ENCODE measurements around the gene PTPRS. TPM values are rescaled to one million over a fixed set of nuclear protein-coding genes. Genes with fewer than 3 reads are reported as not detected.

The PTPRS gene
- total and polyA plus RNA-seq, 2 donors, result 4.7 to 8.5 TPM

DNA sequence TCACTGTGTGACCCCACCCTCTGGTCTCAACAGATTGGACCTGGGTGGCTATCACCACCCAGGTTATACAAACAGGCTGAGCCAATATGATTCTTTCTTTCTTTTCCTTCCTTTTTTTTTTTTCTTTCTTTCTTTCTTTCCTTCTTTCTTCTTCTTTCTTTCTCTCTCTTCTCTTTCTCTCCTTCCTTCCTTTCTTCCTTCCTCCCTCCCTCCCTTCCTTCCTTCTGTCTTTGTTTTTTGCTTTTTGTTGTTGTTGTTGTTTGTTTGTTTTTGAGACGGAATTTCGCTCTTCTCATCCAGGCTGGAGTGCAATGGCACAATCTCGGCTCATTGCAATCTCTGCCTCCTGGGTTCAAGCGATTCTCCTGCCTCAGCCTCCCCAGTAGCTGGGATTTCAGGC, 17.0 kb upstream of the PTPRS start:
- no peak for DNase-seq (ENCODE audit: low read depth in 6 of 9, low spot score in 9 of 9)
- no peak overlapping the region for H3K27ac ChIP-seq (ENCODE audit: low read depth in 1 of 2, low read length in 1 of 2)
- peaks cover 0 to 1% of the 10 kb centered on the region in 2 donors for H3K9me3 ChIP-seq (ENCODE audit: control insufficient read depth in 2 of 2, insufficient read depth in 1 of 2, low read length in 1 of 2)
- H3K4me1 ChIP-seq (ENCODE audit: control insufficient read depth in 2 of 2, insufficient read depth in 2 of 2, low read length in 2 of 2), result no peaks in the 10 kb centered on the region
- WGBS, result 81% methylated on average over 4 of the region's 4 CpGs
- H3K27me3 ChIP-seq (ENCODE audit: control insufficient read depth in 2 of 2, insufficient read depth in 1 of 2, low read length in 1 of 2), result peaks cover 0 to 3% of the 10 kb centered on the region in 2 donors
- H3K36me3 ChIP-seq (ENCODE audit: control insufficient read depth in 2 of 2, insufficient read depth in 2 of 2, low read length in 1 of 2), result no peaks in the 10 kb centered on the region
- H3K4me3 ChIP-seq (ENCODE audit: low read length in 2 of 2), result no peak overlapping the region

DNA sequence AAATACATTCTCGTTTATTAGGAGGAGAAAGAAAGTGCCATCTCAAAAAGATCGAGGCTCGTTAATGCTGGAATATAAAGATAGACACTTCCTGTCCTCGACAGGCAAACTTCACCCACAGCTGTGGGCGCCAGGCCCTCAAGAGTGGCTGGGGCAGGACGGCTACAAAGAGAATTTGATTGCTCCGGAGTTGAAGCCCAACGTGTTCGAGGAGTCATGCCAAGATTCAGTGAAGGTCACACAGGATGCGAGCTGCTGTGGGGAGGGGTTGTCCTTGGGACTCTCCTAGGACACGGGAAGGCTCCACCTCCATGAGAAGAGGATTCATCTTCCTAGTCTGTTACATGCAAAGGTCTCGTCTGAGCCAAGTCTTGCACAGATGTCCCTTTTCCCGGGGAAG, 16.3 kb upstream of the PTPRS start:
- no peak for DNase-seq (ENCODE audit: low read depth in 6 of 9, low spot score in 9 of 9)
- peaks cover 0 to 3% of the 10 kb centered on the region in 2 donors for H3K27me3 ChIP-seq (ENCODE audit: control insufficient read depth in 2 of 2, insufficient read depth in 1 of 2, low read length in 1 of 2)
- H3K9me3 ChIP-seq (ENCODE audit: control insufficient read depth in 2 of 2, insufficient read depth in 1 of 2, low read length in 1 of 2), result peaks cover 0 to 1% of the 10 kb centered on the region in 2 donors
- H3K36me3 ChIP-seq (ENCODE audit: control insufficient read depth in 2 of 2, insufficient read depth in 2 of 2, low read length in 1 of 2), result no peaks in the 10 kb centered on the region
- WGBS, result 66% methylated on average over 13 of the region's 13 CpGs
- no peak overlapping the region for H3K27ac ChIP-seq (ENCODE audit: low read depth in 1 of 2, low read length in 1 of 2)
- H3K4me1 ChIP-seq (ENCODE audit: control insufficient read depth in 2 of 2, insufficient read depth in 2 of 2, low read length in 2 of 2), result no peaks in the 10 kb centered on the region
- H3K4me3 ChIP-seq (ENCODE audit: low read length in 2 of 2), result no peak overlapping the region

DNA sequence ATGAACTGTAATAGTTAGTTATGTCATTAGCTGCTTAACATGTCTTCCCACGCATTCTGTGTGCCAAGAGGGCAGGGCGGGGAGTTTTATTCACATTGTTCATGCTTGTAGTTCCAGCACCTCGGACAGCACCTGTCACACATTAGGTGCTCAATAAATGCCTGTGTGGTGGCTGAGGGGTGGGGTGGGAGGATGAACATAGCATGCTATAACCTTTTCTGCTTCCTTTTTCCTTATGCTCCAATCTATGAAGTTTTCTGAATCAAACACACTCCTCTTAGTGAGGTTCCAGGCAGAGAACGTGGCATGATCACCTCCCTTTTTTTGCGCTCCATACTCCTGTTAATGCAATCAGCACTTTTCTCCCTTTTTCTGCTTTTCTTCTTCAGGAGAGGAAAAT, 15.8 kb upstream of the PTPRS start:
- no peak for DNase-seq (ENCODE audit: low read depth in 6 of 9, low spot score in 9 of 9)
- peaks cover 0 to 1% of the 10 kb centered on the region in 2 donors for H3K9me3 ChIP-seq (ENCODE audit: control insufficient read depth in 2 of 2, insufficient read depth in 1 of 2, low read length in 1 of 2)
- H3K36me3 ChIP-seq (ENCODE audit: control insufficient read depth in 2 of 2, insufficient read depth in 2 of 2, low read length in 1 of 2), result no peaks in the 10 kb centered on the region
- H3K27me3 ChIP-seq (ENCODE audit: control insufficient read depth in 2 of 2, insufficient read depth in 1 of 2, low read length in 1 of 2), result peaks cover 0 to 3% of the 10 kb centered on the region in 2 donors
- H3K27ac ChIP-seq (ENCODE audit: low read depth in 1 of 2, low read length in 1 of 2), result no peak overlapping the region
- H3K4me3 ChIP-seq (ENCODE audit: low read length in 2 of 2), result no peak overlapping the region
- 89% methylated on average over 5 of the region's 5 CpGs for WGBS
- H3K4me1 ChIP-seq (ENCODE audit: control insufficient read depth in 2 of 2, insufficient read depth in 2 of 2, low read length in 2 of 2), result no peaks in the 10 kb centered on the region

DNA sequence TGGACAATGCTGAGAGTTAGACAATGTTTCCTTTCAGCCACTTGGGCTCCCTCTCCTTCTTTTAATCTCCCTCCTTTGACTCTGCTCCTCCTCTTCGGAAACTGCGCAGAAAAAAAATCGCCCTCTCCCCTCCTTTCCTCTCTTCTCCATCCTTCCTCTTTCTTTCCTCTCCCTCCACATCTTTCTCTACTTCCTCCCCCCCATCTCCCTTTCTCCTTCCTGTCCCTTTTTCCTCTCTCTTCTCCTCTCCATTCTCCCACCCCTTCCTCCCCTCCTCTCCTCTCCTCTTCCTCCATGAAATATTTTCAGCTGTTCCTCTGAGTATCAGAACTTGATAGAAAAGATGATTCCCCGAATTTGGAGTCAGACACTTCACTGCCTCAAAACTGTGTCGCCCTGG, 15.1 kb upstream of the PTPRS start:
- no peak overlapping the region for H3K27ac ChIP-seq (ENCODE audit: low read depth in 1 of 2, low read length in 1 of 2)
- DNase-seq (ENCODE audit: low read depth in 6 of 9, low spot score in 9 of 9), result no peak
- no peak overlapping the region for H3K4me3 ChIP-seq (ENCODE audit: low read length in 2 of 2)
- peaks cover 0 to 1% of the 10 kb centered on the region in 2 donors for H3K9me3 ChIP-seq (ENCODE audit: control insufficient read depth in 2 of 2, insufficient read depth in 1 of 2, low read length in 1 of 2)
- H3K36me3 ChIP-seq (ENCODE audit: control insufficient read depth in 2 of 2, insufficient read depth in 2 of 2, low read length in 1 of 2), result no peaks in the 10 kb centered on the region
- H3K4me1 ChIP-seq (ENCODE audit: control insufficient read depth in 2 of 2, insufficient read depth in 2 of 2, low read length in 2 of 2), result no peaks in the 10 kb centered on the region
- H3K27me3 ChIP-seq (ENCODE audit: control insufficient read depth in 2 of 2, insufficient read depth in 1 of 2, low read length in 1 of 2), result peaks cover 0 to 3% of the 10 kb centered on the region in 2 donors
- 68% methylated on average over 5 of the region's 5 CpGs for WGBS

DNA sequence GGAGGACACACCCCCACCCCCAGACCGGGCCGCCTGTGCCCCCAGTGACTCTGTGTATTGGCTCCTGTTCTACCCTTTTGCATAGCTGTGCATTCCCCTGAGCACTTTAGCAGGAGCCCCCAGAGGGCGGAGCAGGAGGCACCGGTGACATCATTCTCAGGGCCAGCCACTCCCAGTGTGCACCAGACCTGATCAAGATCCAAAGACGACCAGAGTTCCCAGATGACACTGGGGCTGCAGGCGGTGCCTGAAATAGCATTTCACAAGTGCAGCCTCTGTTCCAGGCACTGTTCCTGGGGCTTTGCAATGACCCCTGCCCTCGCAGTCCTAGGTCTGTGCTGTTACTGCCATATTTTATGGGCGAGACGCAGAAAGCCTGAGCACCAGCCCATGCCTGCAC, 14.5 kb upstream of the PTPRS start:
- Histone ChIP-seq H3K4me1 (ENCODE audit: control insufficient read depth in 2 of 2, insufficient read depth in 2 of 2, low read length in 2 of 2) (no peaks in the 10 kb centered on the region), H3K9me3 (ENCODE audit: control insufficient read depth in 2 of 2, insufficient read depth in 1 of 2, low read length in 1 of 2) (peaks cover 0 to 1% of the 10 kb centered on the region in 2 donors), H3K27ac (ENCODE audit: low read depth in 1 of 2, low read length in 1 of 2) (no peak overlapping the region), H3K4me3 (ENCODE audit: low read length in 2 of 2) (no peak overlapping the region), H3K27me3 (ENCODE audit: control insufficient read depth in 2 of 2, insufficient read depth in 1 of 2, low read length in 1 of 2) (no peaks in the 10 kb centered on the region), H3K36me3 (ENCODE audit: control insufficient read depth in 2 of 2, insufficient read depth in 2 of 2, low read length in 1 of 2) (no peaks in the 10 kb centered on the region)
- WGBS, result 72% methylated on average over 9 of the region's 9 CpGs
- DNase-seq (ENCODE audit: low read depth in 6 of 9, low spot score in 9 of 9), result no peak

DNA sequence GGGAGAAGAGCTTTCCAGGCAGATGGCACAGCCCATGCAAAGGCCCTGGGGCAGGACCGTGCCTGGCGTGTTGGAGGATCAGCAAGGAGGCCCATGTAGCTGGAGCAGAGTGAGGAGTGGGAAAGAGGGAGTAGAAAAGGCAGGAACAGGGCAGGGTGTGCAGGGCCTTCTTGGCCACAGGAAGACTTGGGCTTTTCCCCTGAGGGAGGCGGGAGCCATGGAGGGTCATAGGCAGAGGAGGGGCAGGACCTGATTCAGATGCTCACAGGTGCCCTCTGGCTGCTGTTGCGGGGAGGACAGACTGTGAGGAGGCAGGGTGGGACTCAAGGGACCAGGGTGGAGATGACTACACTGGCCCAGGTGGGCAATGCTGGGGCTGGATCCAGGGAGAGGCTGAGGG, 13.8 kb upstream of the PTPRS start:
- peaks cover 0 to 1% of the 10 kb centered on the region in 2 donors for H3K9me3 ChIP-seq (ENCODE audit: control insufficient read depth in 2 of 2, insufficient read depth in 1 of 2, low read length in 1 of 2)
- no peaks in the 10 kb centered on the region for H3K27me3 ChIP-seq (ENCODE audit: control insufficient read depth in 2 of 2, insufficient read depth in 1 of 2, low read length in 1 of 2)
- H3K27ac ChIP-seq (ENCODE audit: low read depth in 1 of 2, low read length in 1 of 2), result no peak overlapping the region
- no peak for DNase-seq (ENCODE audit: low read depth in 6 of 9, low spot score in 9 of 9)
- H3K36me3 ChIP-seq (ENCODE audit: control insufficient read depth in 2 of 2, insufficient read depth in 2 of 2, low read length in 1 of 2), result no peaks in the 10 kb centered on the region
- no peaks in the 10 kb centered on the region for H3K4me1 ChIP-seq (ENCODE audit: control insufficient read depth in 2 of 2, insufficient read depth in 2 of 2, low read length in 2 of 2)
- no peak overlapping the region for H3K4me3 ChIP-seq (ENCODE audit: low read length in 2 of 2)
- 91% methylated on average over 4 of the region's 4 CpGs for WGBS

DNA sequence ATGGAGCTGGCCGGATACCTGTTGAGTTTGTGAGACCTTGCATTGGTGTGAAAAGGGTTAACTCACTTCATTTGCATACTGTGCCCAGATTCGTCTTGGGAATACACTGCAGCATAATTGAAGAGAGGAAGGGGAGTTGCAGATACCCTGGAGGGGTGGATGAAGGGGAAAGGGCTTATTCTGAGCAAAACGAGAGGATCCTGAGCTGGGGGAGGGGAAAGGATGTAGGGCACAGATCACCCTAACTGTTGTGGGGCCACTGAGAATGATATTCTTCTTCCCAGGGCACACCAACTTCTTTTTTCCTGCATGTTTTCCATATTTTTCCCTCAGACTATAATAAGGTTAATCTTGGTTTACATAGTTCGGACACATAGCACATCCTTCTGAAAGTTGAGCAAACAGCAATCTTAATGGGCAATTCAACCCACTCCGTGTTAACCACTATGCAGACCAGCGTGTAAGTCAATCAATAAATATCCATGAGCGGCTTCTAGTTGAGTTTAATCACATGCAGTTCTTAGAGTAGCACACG, 11.7 kb upstream of the PTPRS start:
- peaks cover 0 to 1% of the 10 kb centered on the region in 2 donors for H3K9me3 ChIP-seq (ENCODE audit: control insufficient read depth in 2 of 2, insufficient read depth in 1 of 2, low read length in 1 of 2)
- no peak for DNase-seq (ENCODE audit: low read depth in 6 of 9, low spot score in 9 of 9)
- no peaks in the 10 kb centered on the region for H3K4me1 ChIP-seq (ENCODE audit: control insufficient read depth in 2 of 2, insufficient read depth in 2 of 2, low read length in 2 of 2)
- H3K4me3 ChIP-seq (ENCODE audit: low read length in 2 of 2), result no peak overlapping the region
- no peak overlapping the region for H3K27ac ChIP-seq (ENCODE audit: low read depth in 1 of 2, low read length in 1 of 2)
- WGBS, result 48% methylated on average over 8 of the region's 8 CpGs
- no peaks in the 10 kb centered on the region for H3K36me3 ChIP-seq (ENCODE audit: control insufficient read depth in 2 of 2, insufficient read depth in 2 of 2, low read length in 1 of 2)
- no peaks in the 10 kb centered on the region for H3K27me3 ChIP-seq (ENCODE audit: control insufficient read depth in 2 of 2, insufficient read depth in 1 of 2, low read length in 1 of 2)

DNA sequence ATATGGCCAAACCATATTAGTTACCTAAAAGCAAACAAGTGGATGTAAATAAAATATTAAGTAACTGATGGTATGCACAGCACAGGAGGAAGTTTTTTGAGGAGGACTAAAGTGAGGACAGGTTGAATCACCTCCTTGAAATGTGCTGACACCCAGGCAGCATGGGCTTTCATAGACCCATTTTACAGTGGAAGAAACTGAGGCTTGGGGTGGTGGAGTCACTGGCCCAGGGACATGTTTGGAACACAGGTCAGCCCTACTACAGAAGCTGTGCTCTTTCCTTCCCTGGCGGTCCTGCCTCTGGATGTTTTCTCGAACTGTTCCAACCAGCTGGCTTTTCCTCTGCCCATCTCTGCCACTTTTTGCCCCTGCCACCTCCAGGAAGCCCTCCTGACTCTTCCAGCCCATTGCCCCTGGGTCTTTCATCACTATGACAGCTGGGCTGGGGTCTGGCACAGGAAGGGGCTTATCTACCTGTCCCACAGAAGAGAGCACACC, 11.2 kb upstream of the PTPRS start:
- no peak overlapping the region for H3K4me3 ChIP-seq (ENCODE audit: low read length in 2 of 2)
- no peaks in the 10 kb centered on the region for H3K36me3 ChIP-seq (ENCODE audit: control insufficient read depth in 2 of 2, insufficient read depth in 2 of 2, low read length in 1 of 2)
- H3K27ac ChIP-seq (ENCODE audit: low read depth in 1 of 2, low read length in 1 of 2), result no peak overlapping the region
- H3K4me1 ChIP-seq (ENCODE audit: control insufficient read depth in 2 of 2, insufficient read depth in 2 of 2, low read length in 2 of 2), result no peaks in the 10 kb centered on the region
- peaks cover 0 to 1% of the 10 kb centered on the region in 2 donors for H3K9me3 ChIP-seq (ENCODE audit: control insufficient read depth in 2 of 2, insufficient read depth in 1 of 2, low read length in 1 of 2)
- WGBS, result 69% methylated on average over 2 of the region's 2 CpGs
- no peaks in the 10 kb centered on the region for H3K27me3 ChIP-seq (ENCODE audit: control insufficient read depth in 2 of 2, insufficient read depth in 1 of 2, low read length in 1 of 2)
- DNase-seq (ENCODE audit: low read depth in 6 of 9, low spot score in 9 of 9), result no peak

DNA sequence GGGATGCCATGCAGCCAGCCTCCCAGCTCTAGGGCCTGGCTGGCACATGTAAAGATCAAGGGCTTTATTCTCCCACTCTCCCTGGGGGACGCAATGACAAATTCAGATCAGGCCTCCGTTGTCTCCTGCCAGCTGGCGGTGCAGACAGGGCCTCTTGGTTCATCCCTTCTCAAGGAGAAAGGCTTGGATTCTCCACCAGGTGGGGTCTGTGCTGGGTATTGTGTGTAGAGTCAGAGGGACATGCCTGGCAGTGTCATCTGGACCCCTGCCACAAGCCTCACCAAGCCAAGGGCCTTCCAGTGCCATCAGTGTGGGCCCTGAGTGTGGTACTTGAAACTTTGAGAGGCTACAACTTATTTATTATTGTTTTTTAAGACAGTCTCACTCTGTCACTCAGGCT, 8.4 kb upstream of the PTPRS start:
- Histone ChIP-seq H3K4me1 (ENCODE audit: control insufficient read depth in 2 of 2, insufficient read depth in 2 of 2, low read length in 2 of 2) (no peaks in the 10 kb centered on the region), H3K27ac (ENCODE audit: low read depth in 1 of 2, low read length in 1 of 2) (no peak overlapping the region), H3K27me3 (ENCODE audit: control insufficient read depth in 2 of 2, insufficient read depth in 1 of 2, low read length in 1 of 2) (peaks cover 0 to 2% of the 10 kb centered on the region in 2 donors), H3K4me3 (ENCODE audit: low read length in 2 of 2) (no peak overlapping the region), H3K9me3 (ENCODE audit: control insufficient read depth in 2 of 2, insufficient read depth in 1 of 2, low read length in 1 of 2) (no peaks in the 10 kb centered on the region), H3K36me3 (ENCODE audit: control insufficient read depth in 2 of 2, insufficient read depth in 2 of 2, low read length in 1 of 2) (no peaks in the 10 kb centered on the region)
- DNase-seq (ENCODE audit: low read depth in 6 of 9, low spot score in 9 of 9), result no peak
- WGBS, result 80% methylated on average over 3 of the region's 3 CpGs
